NCI-H2196 (cell line): ENCODE measurements around the gene PALD1.

ENCODE experiments used
- DNase-seq: peaks from one replicate; lab custom pipeline; 2025; ENCODE audit not compliant: unreplicated experiment; lab: John Stamatoyannopoulos, UW

Gene PALD1

GRCh38 chr10:70587045-70587658 is 108.6 kb downstream of the PALD1 start:
- DNase-seq: no peak

GRCh38 chr10:70588255-70588654 is 109.7 kb downstream of the PALD1 start:
- no peak for DNase-seq

DNA sequence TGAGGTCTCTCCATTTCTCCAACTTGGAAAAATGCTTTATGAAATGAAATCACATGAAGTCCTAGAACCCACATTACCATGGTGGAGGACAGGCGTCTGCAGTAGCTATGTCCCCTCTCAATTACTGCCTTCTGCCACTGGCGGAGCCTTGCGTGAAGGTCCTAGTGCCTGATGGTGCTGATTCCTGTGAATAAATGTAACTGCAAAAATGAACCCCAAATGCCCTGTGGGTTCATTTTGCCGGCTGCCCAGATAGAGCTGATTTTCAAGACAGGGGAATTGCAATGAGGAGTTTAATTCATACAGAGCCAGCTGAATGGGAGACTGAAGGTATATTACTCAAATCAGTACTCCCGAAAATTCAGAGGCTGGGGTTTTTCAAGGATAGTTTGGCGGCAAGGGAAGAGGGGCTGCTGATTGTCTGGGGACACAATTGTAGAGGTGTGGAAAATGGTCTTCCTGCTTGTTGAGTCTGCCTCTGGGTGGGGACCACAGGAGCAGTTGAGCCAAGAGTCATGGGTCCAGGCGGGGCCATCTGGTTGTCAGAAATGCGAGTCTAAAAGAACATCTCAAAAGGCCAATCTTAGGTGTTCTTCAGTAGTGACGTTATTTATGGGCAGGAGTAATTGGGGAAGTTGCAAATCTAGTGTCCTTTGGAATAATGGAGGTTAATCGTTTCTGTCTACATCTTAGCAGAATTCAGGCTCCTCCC is 110.4 kb downstream of the PALD1 start:
- DNase-seq: no peak

- no peak for DNase-seq
Observed at GRCh38 chr10:70589762-70590654, 111.4 kb downstream of the PALD1 start.

DNA sequence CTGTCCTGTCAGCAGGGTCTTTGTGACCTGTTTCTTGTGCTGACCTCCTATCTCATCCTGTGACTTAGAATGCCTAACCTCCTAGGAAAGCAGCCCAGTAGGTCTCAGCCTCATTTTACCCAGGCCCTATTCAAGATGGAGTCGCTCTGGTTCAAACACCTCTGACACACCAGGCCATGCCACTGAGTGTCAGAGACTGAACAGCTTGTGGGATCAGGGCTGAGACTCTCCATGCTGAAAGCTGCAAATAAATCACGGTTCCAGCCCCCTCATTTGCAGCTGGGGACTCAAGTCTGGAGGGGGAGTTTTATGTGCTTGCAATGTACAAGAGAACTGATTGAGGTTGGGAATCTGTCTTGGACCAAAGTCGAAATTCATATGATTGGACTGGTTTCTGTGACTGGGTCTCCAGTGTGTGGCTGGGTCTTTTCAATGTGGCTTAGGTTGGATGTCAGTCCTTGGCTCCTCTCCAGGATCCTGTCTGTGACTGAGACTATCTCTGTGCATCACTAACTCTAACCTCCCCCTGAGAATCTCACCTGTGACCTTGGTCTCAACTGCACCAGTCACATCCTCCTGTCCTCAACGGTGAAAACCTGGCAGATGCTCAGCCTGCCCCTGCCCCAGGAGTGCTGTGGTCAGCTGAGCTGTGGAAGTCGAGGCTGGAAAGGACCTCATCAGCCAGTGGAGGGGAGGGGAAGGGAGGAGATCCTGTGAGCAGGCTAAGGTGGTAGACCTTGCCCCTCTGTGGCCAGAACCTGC is 112.3 kb downstream of the PALD1 start:
- no peak for DNase-seq

- DNase-seq: no peak
Observed at GRCh38 chr10:70592186-70592735, 113.7 kb downstream of the PALD1 start.

DNA sequence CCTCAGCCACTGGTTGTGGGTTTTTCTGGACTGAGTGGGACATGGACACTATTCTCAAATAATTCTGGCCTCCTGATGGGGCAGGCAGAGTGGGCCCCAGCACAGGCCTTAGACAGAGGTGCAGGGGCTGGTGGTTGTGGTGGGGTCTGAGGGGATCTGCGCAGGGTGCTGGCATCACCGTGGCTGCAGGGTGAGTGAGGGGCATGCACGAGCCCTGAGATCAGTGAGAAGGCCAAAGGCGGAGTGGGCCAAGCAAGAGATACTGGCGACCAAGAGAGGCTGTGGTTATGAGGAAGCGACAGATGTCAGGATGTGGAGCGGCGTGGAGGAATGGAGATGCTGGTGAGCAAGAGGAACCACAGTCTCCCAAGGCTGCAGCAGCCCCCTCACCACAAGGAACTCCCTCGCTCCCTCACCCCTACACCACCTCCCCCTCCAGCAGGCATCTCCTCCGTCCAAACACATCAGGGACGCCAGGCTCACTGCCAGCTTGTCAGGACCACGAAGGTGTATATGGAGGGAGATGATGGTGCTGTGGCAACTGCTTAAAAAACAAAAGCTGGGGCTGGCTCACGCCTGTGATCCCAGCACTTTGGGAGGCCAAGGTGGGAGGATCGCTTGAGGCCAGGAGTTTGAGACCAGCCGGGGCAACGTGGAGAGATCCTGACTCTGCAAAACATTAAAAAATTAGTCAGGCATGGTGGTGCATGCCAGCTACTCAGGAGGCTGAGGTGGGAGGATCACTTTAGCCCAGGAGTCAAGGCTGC is 114.4 kb downstream of the PALD1 start:
- DNase-seq: no peak

DNA sequence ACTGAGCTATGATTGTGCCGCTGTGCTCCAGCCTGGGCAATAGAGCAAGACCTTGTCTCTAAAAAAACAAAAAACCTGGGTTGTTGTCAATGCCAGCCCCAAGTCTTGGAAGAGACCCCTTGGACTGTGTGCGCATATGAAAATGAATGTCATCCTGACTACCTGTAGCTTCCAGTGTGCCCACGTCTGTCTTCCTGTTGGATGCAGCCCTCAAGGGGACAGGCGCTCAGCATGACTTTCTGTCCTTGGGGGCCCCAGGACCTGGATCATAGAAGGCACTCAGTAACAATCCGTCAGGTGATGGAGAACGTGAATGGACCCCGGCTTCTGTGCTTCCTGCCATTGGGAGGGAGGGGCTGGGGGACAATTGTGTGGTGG is 114.9 kb downstream of the PALD1 start:
- DNase-seq: no peak

- no peak for DNase-seq
Observed at GRCh38 chr10:70594161-70594560, 115.6 kb downstream of the PALD1 start.

GRCh38 chr10:70595566-70596016 is 117.0 kb downstream of the PALD1 start:
- no peak for DNase-seq

DNA sequence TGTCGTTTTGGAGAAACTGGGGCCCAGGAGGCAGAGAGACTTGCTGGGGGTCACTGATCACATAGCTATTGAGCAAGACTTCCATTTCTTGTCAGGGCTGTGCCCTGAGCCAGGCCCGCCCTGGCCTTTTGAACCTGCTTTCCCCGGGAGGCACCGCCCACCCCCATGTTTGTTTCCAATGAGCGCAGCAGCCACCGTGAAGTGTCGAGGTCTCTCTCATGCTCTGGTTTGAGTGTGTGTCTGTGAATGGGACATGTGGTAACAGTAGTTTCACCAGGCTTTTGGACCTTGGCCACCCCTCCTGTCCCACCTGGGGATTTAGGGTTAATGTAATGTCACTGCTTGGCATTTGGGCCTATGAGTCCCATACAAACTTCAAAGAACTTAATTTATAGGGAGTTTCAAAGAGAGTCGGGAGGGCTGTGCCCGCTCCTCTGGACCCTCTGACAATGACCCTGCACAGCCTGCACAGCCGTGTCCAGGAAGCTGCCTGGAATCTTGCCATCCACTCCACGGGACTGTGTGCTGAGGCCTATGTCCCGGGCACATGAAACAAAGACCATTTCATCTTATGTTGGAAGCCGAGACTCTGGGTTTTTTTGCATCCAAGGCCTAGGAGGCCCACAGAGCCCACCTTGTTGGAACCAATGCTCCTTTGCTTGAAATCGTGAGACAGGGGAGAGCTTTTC is 117.7 kb downstream of the PALD1 start:
- no peak for DNase-seq

GRCh38 chr10:70596860-70597809 is 118.6 kb downstream of the PALD1 start:
- no peak for DNase-seq

- no peak for DNase-seq
Observed at GRCh38 chr10:70597856-70598815, 119.6 kb downstream of the PALD1 start.

GRCh38 chr10:70598857-70599295 is 120.3 kb downstream of the PALD1 start:
- no peak for DNase-seq

DNA sequence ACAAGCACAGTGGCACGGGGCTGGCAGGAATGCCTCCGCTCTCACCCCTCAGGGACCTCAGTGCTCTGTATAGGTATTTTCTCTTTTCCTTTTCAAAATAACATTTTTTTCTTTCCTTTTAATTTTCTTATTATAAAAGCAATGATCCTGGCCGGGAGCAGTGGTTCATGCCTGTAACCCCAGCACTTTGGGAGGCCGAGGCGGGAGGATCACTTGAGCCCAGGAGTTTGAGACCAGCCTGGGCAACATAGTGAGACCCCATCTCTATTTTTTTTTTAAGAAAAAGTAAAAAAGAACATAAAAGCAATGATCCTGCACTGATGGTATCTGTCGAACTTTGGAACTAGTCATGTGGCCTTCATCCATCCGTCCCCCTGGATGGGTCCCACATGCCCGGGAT is 120.8 kb downstream of the PALD1 start:
- DNase-seq: no peak

- no peak for DNase-seq
Observed at GRCh38 chr10:70599791-70600190, 121.2 kb downstream of the PALD1 start.
